HepG2 (cell line): ENCODE measurements around the gene EMID1. TPM values are rescaled to one million over a fixed set of nuclear protein-coding genes. Genes with fewer than 3 reads are reported as not detected.
A peak's percentile ranks its signal among the peaks of the same experiment; 100 is the strongest.

Experiments
- ATAC-seq: fragments of 200-7000 bp; cut with Tn5 transposase; 3 replicates; pipeline ENCODE4 v1.9.1; 2020; ENCODE audit warnings: mild to moderate bottlenecking, moderate library complexity
- BruUV-seq: library from RNA; stranded (reverse); fragments of 400-500 nt; replicated peaks from 2 replicates; lab custom pipeline; 2021; lab: Mats Ljungman, UMichigan
- CTCF ChIA-PET: fragments of 300-600 bp; formaldehyde crosslinking; extraction: SDS; loops from one replicate; lab custom pipeline; 2021; ENCODE audit warnings: low total read pairs, inconsistent platforms, low intra/inter-chr PET ratio; lab: Yijun Ruan, JAX
- POLR2A ChIA-PET: fragments of 350-600 bp; sonication (Branson Sonifier 250); formaldehyde crosslinking; loops from one replicate; lab custom pipeline; 2020; ENCODE audit warnings: antibody characterized with exemption, inconsistent platforms; lab: Yijun Ruan, JAX
- DNase-seq: peaks from one replicate; pipeline ENCODE4 v3.0.0-alpha.2; 2015; ENCODE audit warnings: low spot score
- FAIRE-seq: peaks from 3 replicates; lab custom pipeline; 2011; peaks lifted over from hg19 to GRCh38; lab: Jason Lieb, UNC
- H2AFZ ChIP-seq: one replicate; pipeline ENCODE4 v1.6.1; 2011; ENCODE audit warnings: low read length, inconsistent platforms
- H3K27ac ChIP-seq: fragments of 300-600 bp; 3 replicates; pipeline ENCODE4 v1.8.0; 2011; ENCODE audit warnings: mixed run types, mild to moderate bottlenecking, mixed read lengths, low read length, inconsistent platforms; ENCODE audit not compliant: insufficient read depth; ENCODE audit errors: extremely low read length
- H3K27me3 ChIP-seq, 2 experiments: fragments of 200-600 bp in 1 of 2; 2 replicates in 1 of 2; 3 replicates in 1 of 2; pipeline versions ENCODE4 v1.6.0 to v1.8.0; 2011; ENCODE audit warnings: low read length in 2 of 2, mild to moderate bottlenecking in 2 of 2, moderate library complexity in 2 of 2, inconsistent platforms in 1 of 2; ENCODE audit not compliant: insufficient read depth in 2 of 2, control insufficient read depth in 1 of 2
- H3K36me3 ChIP-seq, 2 experiments: fragments of 200-600 bp in 1 of 2; replicated peaks in 1 of 2; 2 replicates in 1 of 2; 3 replicates in 1 of 2; pipeline versions ENCODE4 v1.5.1 to v1.8.0; 2011; ENCODE audit warnings: low read length in 2 of 2, inconsistent platforms in 1 of 2; ENCODE audit not compliant: insufficient read depth in 2 of 2, control insufficient read depth in 1 of 2
- H3K4me1 ChIP-seq: 2 replicates; pipeline ENCODE4 v1.5.1; 2012; ENCODE audit warnings: low read length, inconsistent platforms; ENCODE audit not compliant: insufficient read depth
- H3K4me2 ChIP-seq: 2 replicates; pipeline ENCODE4 v1.6.0; 2011; ENCODE audit warnings: low read depth, low read length, inconsistent platforms
- H3K4me3 ChIP-seq, 3 experiments: fragments of 200-600 bp in 1 of 3; sonication (generic), shearing (Covaris generic) in 1 of 3; replicated peaks in 1 of 3; 2 replicates each; pipeline ENCODE4 v1.5.1; 2011 to 2016; ENCODE audit warnings: low read length in 3 of 3, inconsistent platforms in 2 of 3, low read depth in 2 of 3, mild to moderate bottlenecking in 2 of 3, control low read depth in 1 of 3, mixed read lengths in 1 of 3; ENCODE audit not compliant: insufficient read depth in 1 of 3
- H3K79me2 ChIP-seq: one replicate; pipeline ENCODE4 v1.6.1; 2011; ENCODE audit warnings: low read length, inconsistent platforms; ENCODE audit not compliant: insufficient read depth
- H3K9ac ChIP-seq: 2 replicates; pipeline ENCODE4 v1.6.0; 2011; ENCODE audit warnings: mild to moderate bottlenecking, low read depth, low read length, inconsistent platforms; ENCODE audit not compliant: insufficient read depth
- H3K9me3 ChIP-seq: 2 replicates; pipeline ENCODE4 v1.5.1; 2012; ENCODE audit warnings: mild to moderate bottlenecking, low read length
- H4K20me1 ChIP-seq: 2 replicates; pipeline ENCODE4 v1.6.0; 2011; ENCODE audit warnings: inconsistent platforms, mild to moderate bottlenecking, low read length, moderate library complexity; ENCODE audit not compliant: insufficient read depth
- HNRNPL ChIP-seq: fragments of 200-400 bp; formaldehyde crosslinking; IDR thresholded peaks from 2 replicates; pipeline ENCODE4 v1.6.1; 2017; ENCODE audit warnings: mild to moderate bottlenecking, low read depth, low read length
- ZNF234 ChIP-seq: sonication (generic); formaldehyde crosslinking; conservative IDR thresholded peaks from 2 replicates; pipeline ENCODE4 v1.5.1; 2020; ENCODE audit warnings: mild to moderate bottlenecking, missing genetic modification reagents
- WGBS: methylation state at CpG from one replicate; pipeline ENCODE4 v1.1.6; 2017; ENCODE audit warnings: low lambda C conversion rate; 5-methylcytosine and 5-hydroxymethylcytosine counted together
- in situ Hi-C: cut with HindIII; loops from 2 replicates; pipeline ENCODE4 v1.10.0; 2017; ENCODE audit warnings: low pct_unique_long_range_greater_than_20kb; ENCODE audit not compliant: extremely low pct_ligation_motif_present
- intact Hi-C: fragments of 100-400 bp; cut with micrococcal nuclease; formaldehyde crosslinking; loops from one replicate; pipeline ENCODE4 v1.10.0; 2022; ENCODE audit not compliant: unreplicated experiment
- polyA plus RNA-seq, 8 experiments: library from polyadenylated mRNA; depleted of rRNA in 3 of 8; stranded (reverse) in 7 of 8; unstranded in 1 of 8; fragments of >200 nt; fragmentation: Illumina TruSeq in 4 of 8; extraction: Trizol in 4 of 8; gene quantifications; 2 replicates each; pipeline versions ENCODE4 v1.2.1 to v1.2.3, GENCODE V29; 2011 to 2016; ENCODE audit warnings: low read depth in 4 of 8, missing spikeins in 1 of 8, mixed read lengths in 1 of 8; ENCODE audit not compliant: insufficient read depth in 1 of 8
- total RNA-seq, 5 experiments: library from RNA; depleted of rRNA; stranded (reverse); fragments of >200 nt; fragmentation: Illumina TruSeq; extraction: Trizol; gene quantifications; 2 replicates each; pipeline ENCODE4 v1.2.3, GENCODE V29; 2016; ENCODE audit warnings: low read depth in 1 of 5
- TF ChIP-seq, protein P1 (sequence below): IDR thresholded peaks from 2 replicates; pipeline ENCODE4 v1.6.1; 2018; ENCODE audit warnings: missing genetic modification reagents, mild to moderate bottlenecking, missing compliant biosample characterization
- TF ChIP-seq, protein P2 (sequence below): sonication (generic); formaldehyde crosslinking; IDR thresholded peaks from 2 replicates; pipeline ENCODE4 v1.4.0; 2020; ENCODE audit warnings: missing genetic modification reagents, borderline replicate concordance
- TF ChIP-seq, protein P3 (sequence below): sonication (generic); formaldehyde crosslinking; IDR thresholded peaks from 2 replicates; pipeline ENCODE4 v1.5.1; 2020; ENCODE audit warnings: mild to moderate bottlenecking, missing genetic modification reagents, moderate library complexity

The EMID1 gene
- total and polyA plus RNA-seq, 2 of the 13 experiments (the other 11 are each of a cell fraction or from before 2014, with no cell fraction given) = 0.45 to 0.82 TPM

DNA sequence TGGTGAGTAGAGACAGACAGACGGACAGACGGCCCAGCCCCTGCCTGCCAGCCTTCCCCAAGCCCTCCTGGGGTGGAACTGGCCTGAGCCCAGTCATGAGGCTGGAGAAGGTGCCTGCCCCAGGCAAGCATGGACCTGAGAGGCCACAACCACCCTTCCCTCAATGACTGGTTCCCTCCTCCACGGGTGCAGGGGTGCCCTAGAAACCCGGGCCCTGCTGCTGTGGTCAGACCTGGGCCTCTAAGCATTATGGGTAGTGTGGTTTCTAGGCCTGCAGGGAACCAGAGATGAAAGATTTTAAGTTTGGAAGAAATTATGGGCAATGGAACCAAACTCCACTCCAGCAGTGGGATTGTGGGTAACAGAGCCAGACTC lies 48.6 kb downstream of the EMID1 start:
- TF ChIP-seq, protein P1, sequence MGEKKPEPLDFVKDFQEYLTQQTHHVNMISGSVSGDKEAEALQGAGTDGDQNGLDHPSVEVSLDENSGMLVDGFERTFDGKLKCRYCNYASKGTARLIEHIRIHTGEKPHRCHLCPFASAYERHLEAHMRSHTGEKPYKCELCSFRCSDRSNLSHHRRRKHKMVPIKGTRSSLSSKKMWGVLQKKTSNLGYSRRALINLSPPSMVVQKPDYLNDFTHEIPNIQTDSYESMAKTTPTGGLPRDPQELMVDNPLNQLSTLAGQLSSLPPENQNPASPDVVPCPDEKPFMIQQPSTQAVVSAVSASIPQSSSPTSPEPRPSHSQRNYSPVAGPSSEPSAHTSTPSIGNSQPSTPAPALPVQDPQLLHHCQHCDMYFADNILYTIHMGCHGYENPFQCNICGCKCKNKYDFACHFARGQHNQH (CRISPR knock-in tag) = no peak
- TF ChIP-seq, protein P2, sequence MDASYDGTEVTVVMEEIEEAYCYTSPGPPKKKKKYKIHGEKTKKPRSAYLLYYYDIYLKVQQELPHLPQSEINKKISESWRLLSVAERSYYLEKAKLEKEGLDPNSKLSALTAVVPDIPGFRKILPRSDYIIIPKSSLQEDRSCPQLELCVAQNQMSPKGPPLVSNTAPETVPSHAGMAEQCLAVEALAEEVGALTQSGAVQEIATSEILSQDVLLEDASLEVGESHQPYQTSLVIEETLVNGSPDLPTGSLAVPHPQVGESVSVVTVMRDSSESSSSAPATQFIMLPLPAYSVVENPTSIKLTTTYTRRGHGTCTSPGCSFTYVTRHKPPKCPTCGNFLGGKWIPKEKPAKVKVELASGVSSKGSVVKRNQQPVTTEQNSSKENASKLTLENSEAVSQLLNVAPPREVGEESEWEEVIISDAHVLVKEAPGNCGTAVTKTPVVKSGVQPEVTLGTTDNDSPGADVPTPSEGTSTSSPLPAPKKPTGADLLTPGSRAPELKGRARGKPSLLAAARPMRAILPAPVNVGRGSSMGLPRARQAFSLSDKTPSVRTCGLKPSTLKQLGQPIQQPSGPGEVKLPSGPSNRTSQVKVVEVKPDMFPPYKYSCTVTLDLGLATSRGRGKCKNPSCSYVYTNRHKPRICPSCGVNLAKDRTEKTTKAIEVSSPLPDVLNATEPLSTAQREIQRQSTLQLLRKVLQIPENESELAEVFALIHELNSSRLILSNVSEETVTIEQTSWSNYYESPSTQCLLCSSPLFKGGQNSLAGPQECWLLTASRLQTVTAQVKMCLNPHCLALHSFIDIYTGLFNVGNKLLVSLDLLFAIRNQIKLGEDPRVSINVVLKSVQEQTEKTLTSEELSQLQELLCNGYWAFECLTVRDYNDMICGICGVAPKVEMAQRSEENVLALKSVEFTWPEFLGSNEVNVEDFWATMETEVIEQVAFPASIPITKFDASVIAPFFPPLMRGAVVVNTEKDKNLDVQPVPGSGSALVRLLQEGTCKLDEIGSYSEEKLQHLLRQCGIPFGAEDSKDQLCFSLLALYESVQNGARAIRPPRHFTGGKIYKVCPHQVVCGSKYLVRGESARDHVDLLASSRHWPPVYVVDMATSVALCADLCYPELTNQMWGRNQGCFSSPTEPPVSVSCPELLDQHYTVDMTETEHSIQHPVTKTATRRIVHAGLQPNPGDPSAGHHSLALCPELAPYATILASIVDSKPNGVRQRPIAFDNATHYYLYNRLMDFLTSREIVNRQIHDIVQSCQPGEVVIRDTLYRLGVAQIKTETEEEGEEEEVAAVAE = no peak
- TF ChIP-seq, protein P3, sequence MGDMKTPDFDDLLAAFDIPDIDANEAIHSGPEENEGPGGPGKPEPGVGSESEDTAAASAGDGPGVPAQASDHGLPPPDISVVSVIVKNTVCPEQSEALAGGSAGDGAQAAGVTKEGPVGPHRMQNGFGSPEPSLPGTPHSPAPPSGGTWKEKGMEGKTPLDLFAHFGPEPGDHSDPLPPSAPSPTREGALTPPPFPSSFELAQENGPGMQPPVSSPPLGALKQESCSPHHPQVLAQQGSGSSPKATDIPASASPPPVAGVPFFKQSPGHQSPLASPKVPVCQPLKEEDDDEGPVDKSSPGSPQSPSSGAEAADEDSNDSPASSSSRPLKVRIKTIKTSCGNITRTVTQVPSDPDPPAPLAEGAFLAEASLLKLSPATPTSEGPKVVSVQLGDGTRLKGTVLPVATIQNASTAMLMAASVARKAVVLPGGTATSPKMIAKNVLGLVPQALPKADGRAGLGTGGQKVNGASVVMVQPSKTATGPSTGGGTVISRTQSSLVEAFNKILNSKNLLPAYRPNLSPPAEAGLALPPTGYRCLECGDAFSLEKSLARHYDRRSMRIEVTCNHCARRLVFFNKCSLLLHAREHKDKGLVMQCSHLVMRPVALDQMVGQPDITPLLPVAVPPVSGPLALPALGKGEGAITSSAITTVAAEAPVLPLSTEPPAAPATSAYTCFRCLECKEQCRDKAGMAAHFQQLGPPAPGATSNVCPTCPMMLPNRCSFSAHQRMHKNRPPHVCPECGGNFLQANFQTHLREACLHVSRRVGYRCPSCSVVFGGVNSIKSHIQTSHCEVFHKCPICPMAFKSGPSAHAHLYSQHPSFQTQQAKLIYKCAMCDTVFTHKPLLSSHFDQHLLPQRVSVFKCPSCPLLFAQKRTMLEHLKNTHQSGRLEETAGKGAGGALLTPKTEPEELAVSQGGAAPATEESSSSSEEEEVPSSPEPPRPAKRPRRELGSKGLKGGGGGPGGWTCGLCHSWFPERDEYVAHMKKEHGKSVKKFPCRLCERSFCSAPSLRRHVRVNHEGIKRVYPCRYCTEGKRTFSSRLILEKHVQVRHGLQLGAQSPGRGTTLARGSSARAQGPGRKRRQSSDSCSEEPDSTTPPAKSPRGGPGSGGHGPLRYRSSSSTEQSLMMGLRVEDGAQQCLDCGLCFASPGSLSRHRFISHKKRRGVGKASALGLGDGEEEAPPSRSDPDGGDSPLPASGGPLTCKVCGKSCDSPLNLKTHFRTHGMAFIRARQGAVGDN = peak; percentile 26; the same call in 1 of the 2 replicates
- TF ChIP-seq HNRNPL (no peak), ZNF234 (CRISPR knock-in tag) (no peak)
- FAIRE-seq (no peak), DNase-seq (no peak), ATAC-seq (no peak)
- Histone ChIP-seq H3K36me3 (no peaks in the 10 kb centered on the region), H4K20me1 (no peaks in the 10 kb centered on the region), H3K9me3 (no peaks in the 10 kb centered on the region), H3K9ac (0 out of 2 replicates have a peak overlapping the region, but pooled peaks have one; percentile 3), H3K79me2 (no peaks in the 10 kb centered on the region), H3K27ac (no peak overlapping the region), H3K27me3 (no peaks in the 10 kb centered on the region), H3K4me1 (peaks cover 11% of the 10 kb centered on the region), H2AFZ (peak overlapping the region; percentile 29), H3K4me2 (0 out of 2 replicates have a peak overlapping the region, but pooled peaks have one; percentile 32), H3K4me3 (no peak overlapping the region; a peak in 1 of 6 replicates)
- in situ Hi-C loops (loop anchor here (10.0 kb wide), 1 partner anchor 389 kb away; no protein-coding TSS in a partner anchor), intact Hi-C loops (no loop called here)
- CTCF ChIA-PET = no interaction called here
- no TSS peak for BruUV-seq
- WGBS = 0% methylated on average over 1 of the region's 4 CpGs
- POLR2A ChIA-PET = no interaction called here
